Mesenchymal stem cell (in vitro differentiated cells and primary cell): ENCODE results near the gene ATG2B.

Experiments
- DNase-seq: peaks from one replicate; pipeline ENCODE4 v3.0.0-alpha.2; 2013
- H2AFZ ChIP-seq: one replicate; pipeline ENCODE4 v1.6.1; 2013; ENCODE audit warnings: low read depth, mild to moderate bottlenecking, control low read depth, inconsistent platforms, low read length, moderate library complexity
- H2AK5ac ChIP-seq: 2 replicates; pipeline ENCODE4 v1.6.1; 2013; ENCODE audit warnings: low read length, moderate library complexity, mild to moderate bottlenecking, inconsistent platforms; ENCODE audit not compliant: severe bottlenecking
- H2BK120ac ChIP-seq: one replicate; pipeline ENCODE4 v1.6.1; 2013; ENCODE audit warnings: low read depth, mild to moderate bottlenecking, inconsistent platforms, low read length, moderate library complexity
- H2BK12ac ChIP-seq, 2 experiments: one replicate each; pipeline ENCODE4 v1.6.1; 2013; ENCODE audit warnings: inconsistent platforms in 2 of 2, low read length in 2 of 2, mild to moderate bottlenecking in 2 of 2, moderate library complexity in 2 of 2, control low read depth in 1 of 2
- H2BK15ac ChIP-seq: one replicate; pipeline ENCODE4 v1.6.1; 2013; ENCODE audit warnings: mild to moderate bottlenecking, low read depth, inconsistent platforms; ENCODE audit not compliant: poor library complexity, severe bottlenecking
- H2BK5ac ChIP-seq: 2 replicates; pipeline ENCODE4 v1.6.1; 2013; ENCODE audit warnings: low read depth, mild to moderate bottlenecking, low read length, control low read depth, inconsistent platforms; ENCODE audit not compliant: poor library complexity, severe bottlenecking
- H3K14ac ChIP-seq, 2 experiments: one replicate each; pipeline ENCODE4 v1.6.1; 2013; ENCODE audit warnings: inconsistent platforms in 2 of 2, low read length in 2 of 2, control low read depth in 1 of 2, mild to moderate bottlenecking in 1 of 2, moderate library complexity in 1 of 2
- H3K18ac ChIP-seq, 2 experiments: one replicate each; pipeline ENCODE4 v1.6.1; 2013; ENCODE audit warnings: inconsistent platforms in 2 of 2, low read length in 2 of 2, control low read depth in 1 of 2, low read depth in 1 of 2, mild to moderate bottlenecking in 1 of 2
- H3K23ac ChIP-seq, 2 experiments: one replicate each; pipeline ENCODE4 v1.6.1; 2013; ENCODE audit warnings: inconsistent platforms in 2 of 2, low read length in 2 of 2, mild to moderate bottlenecking in 2 of 2, moderate library complexity in 2 of 2, control low read depth in 1 of 2
- H3K27ac ChIP-seq: 2 replicates; pipeline ENCODE4 v1.5.1; 2013; ENCODE audit warnings: mild to moderate bottlenecking, moderate library complexity, low read length, control low read depth, inconsistent platforms; ENCODE audit not compliant: poor library complexity, severe bottlenecking
- H3K27me3 ChIP-seq, 2 experiments: 2 replicates each; pipeline versions ENCODE4 v1.6.1 to v1.7.0; 2013; ENCODE audit warnings: low read length in 2 of 2, mild to moderate bottlenecking in 2 of 2, moderate library complexity in 2 of 2, control low read depth in 1 of 2, inconsistent platforms in 1 of 2; ENCODE audit not compliant: control insufficient read depth in 1 of 2, insufficient read depth in 1 of 2
- H3K36me3 ChIP-seq, 2 experiments: 2 replicates each; pipeline versions ENCODE4 v1.6.1 to v1.7.0; 2013; ENCODE audit warnings: low read length in 2 of 2, control low read depth in 1 of 2, inconsistent platforms in 1 of 2, low read depth in 1 of 2, mild to moderate bottlenecking in 1 of 2; ENCODE audit not compliant: insufficient read depth in 2 of 2, control insufficient read depth in 1 of 2
- H3K4ac ChIP-seq, 2 experiments: one replicate each; pipeline ENCODE4 v1.6.1; 2013; ENCODE audit warnings: inconsistent platforms in 2 of 2, low read length in 2 of 2, mild to moderate bottlenecking in 2 of 2, moderate library complexity in 2 of 2, control low read depth in 1 of 2, low read depth in 1 of 2
- H3K4me1 ChIP-seq: 2 replicates; pipeline ENCODE4 v1.6.1; 2013; ENCODE audit warnings: low read depth, low read length, control low read depth; ENCODE audit not compliant: control insufficient read depth, insufficient read depth
- H3K4me2 ChIP-seq: 2 replicates; pipeline ENCODE4 v1.6.1; 2013; ENCODE audit warnings: low read length, mild to moderate bottlenecking, inconsistent platforms; ENCODE audit not compliant: poor library complexity, severe bottlenecking
- H3K4me3 ChIP-seq, 2 experiments: 2 replicates each; pipeline versions ENCODE4 v1.5.1 to v1.7.0; 2013; ENCODE audit warnings: low read length in 2 of 2, mild to moderate bottlenecking in 2 of 2, control low read depth in 1 of 2, low read depth in 1 of 2; ENCODE audit not compliant: insufficient read depth in 1 of 2
- H3K79me1 ChIP-seq: replicated peaks from 2 replicates; pipeline ENCODE4 v1.6.1; 2013; ENCODE audit warnings: mild to moderate bottlenecking, control low read depth, low read length, inconsistent platforms; ENCODE audit not compliant: poor library complexity, severe bottlenecking
- H3K9ac ChIP-seq: 2 replicates; pipeline ENCODE4 v1.7.0; 2013; ENCODE audit warnings: mild to moderate bottlenecking, low read length, moderate library complexity
- H3K9me3 ChIP-seq: 2 replicates; pipeline ENCODE4 v1.7.0; 2013; ENCODE audit warnings: mild to moderate bottlenecking, low read length; ENCODE audit not compliant: control insufficient read depth
- H4K8ac ChIP-seq: one replicate; pipeline ENCODE4 v1.6.1; 2013; ENCODE audit warnings: inconsistent platforms, mild to moderate bottlenecking, low read length, moderate library complexity
- H4K91ac ChIP-seq: one replicate; pipeline ENCODE4 v1.6.1; 2013; ENCODE audit warnings: mild to moderate bottlenecking, low read length, inconsistent platforms
- WGBS: methylation state at CpG from one replicate; pipeline ENCODE4 v1.1.7; 2013; ENCODE audit warnings: mixed read lengths; 5-methylcytosine and 5-hydroxymethylcytosine counted together

The ATG2B gene

DNA sequence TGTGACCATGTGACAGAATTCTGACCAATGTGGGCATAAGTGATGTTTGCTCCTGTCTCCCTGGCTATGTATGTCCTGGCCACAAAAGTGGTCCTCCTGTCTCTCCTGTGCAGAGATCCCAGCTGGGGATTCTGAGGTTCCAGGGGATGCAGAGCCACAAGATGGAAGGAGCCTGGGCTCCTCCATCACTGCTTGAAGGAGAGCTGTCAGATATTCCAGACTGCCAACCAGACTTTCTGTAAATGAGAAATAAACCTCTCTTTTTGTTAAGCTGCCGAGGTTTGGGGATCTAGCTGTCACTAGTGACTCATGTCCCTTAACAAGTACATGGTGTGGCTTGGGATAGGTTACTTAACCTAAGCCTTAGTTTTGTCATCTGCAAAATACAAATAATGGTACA lies 85.3 kb downstream of the ATG2B start:
- Histone ChIP-seq H3K4me2 (no peak overlapping the region), H3K14ac (peak overlapping the region in 1 of 2 experiments; percentile 46), H3K27ac (no peak overlapping the region), H3K4me1 (peaks cover 20% of the 10 kb centered on the region), H3K9ac (no peak overlapping the region), H3K9me3 (peaks cover 13% of the 10 kb centered on the region), H3K36me3 (peaks cover 3 to 16% of the 10 kb centered on the region in 2 experiments), H2AFZ (no peak overlapping the region), H3K27me3 (no peaks in the 10 kb centered on the region), H4K91ac (no peak overlapping the region), H4K8ac (no peak overlapping the region), H2BK12ac (peak overlapping the region in 1 of 2 experiments; percentile 64), H2AK5ac (peak overlapping the region; percentile 43), H2BK120ac (no peak overlapping the region), H3K18ac (peak overlapping the region in 1 of 2 experiments; percentile 37), H3K4ac (no peak overlapping the region), H2BK5ac (no peak overlapping the region), H3K4me3 (no peak overlapping the region), H3K23ac (peak overlapping the region in 1 of 2 experiments; percentile 14), H3K79me1 (no peaks in the 10 kb centered on the region), H2BK15ac (no peak overlapping the region)
- no peak for DNase-seq
- no CpG with 5 or more reads among the region's 1 CpG for WGBS

DNA sequence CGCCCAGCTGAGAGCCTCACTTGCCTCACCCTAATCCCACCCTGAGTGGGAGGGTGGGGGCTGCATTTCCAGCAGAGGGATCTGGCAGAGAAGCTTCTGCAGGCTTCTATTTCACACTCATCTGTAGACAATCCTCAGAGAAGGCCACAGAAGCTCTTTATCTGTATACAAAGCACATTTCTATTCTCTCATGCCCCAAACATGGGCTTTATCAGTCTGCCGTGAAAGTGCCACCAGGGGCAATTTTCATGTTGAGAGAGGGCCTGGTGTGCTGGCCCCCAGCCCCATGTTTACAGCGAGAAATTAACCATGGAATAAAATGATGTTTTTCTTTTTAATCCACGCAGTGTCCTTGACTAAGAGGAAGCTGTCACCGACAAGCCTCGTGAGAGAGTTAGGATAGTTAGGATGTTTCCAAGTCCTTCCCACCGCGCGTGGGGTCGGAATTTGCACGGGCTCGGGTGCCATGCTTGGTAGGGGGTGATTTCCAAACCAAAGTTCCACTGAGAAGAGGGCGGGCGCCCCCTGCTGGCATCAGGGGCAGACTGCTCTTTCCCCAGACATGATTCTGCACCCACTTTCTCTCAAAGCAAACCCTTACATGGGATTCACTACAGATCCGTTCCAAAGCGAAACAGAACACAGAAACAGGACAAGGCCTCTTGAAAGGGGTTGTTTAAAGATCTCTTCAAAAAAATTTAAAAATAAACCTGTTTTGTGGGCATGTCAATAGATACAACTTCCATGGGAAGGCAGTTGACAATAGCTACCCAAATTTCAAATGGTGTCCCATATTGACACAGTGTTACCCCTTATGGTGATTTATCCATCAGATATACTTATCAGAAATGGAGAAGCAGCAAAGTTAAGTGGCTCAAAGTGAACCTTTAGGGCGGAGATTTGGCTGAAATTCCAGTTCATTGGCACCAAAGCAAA lies 87.7 kb downstream of the ATG2B start:
- Histone ChIP-seq H4K91ac (no peak overlapping the region), H3K79me1 (no peaks in the 10 kb centered on the region), H2AK5ac (peak overlapping the region; percentile 86), H3K36me3 (peaks cover 3 to 5% of the 10 kb centered on the region in 2 experiments), H4K8ac (no peak overlapping the region), H3K27me3 (no peaks in the 10 kb centered on the region), H3K9me3 (peaks cover 22% of the 10 kb centered on the region), H3K23ac (no peak overlapping the region), H3K18ac (peak overlapping the region in 1 of 2 experiments; percentile 42), H3K4ac (peak overlapping the region; percentile 26 to 65), H2AFZ (no peak overlapping the region), H2BK12ac (peak overlapping the region in 1 of 2 experiments; percentile 80), H3K14ac (no peak overlapping the region), H2BK15ac (no peak overlapping the region), H3K4me1 (peaks cover 20% of the 10 kb centered on the region), H3K4me2 (no peak overlapping the region), H3K27ac (peak overlapping the region; percentile 32), H3K4me3 (no peak overlapping the region), H3K9ac (peak overlapping the region; percentile 71), H2BK5ac (peak overlapping the region; percentile 73), H2BK120ac (peak overlapping the region; percentile 21)
- 22% methylated on average over 15 of the region's 17 CpGs for WGBS
- DNase-seq, result peak; percentile 79

DNA sequence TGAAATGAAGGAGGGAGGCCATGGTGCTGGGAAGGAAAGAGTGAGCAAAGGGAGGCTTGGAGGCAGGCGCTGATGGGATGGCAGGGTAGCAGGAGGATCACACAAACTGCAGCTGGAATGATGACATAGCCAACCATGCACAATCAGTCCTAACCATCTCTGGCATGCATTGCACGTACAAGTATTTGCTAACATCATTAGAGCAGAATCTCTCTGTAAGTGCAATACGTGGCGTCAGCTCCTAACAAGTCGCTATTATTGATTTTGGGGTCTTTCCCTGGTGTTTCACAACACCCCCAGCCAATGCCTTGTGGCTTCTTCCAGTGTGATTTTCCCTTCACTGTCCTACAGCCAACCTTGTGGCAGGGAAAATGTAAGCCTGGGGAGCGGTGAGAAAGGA lies 88.6 kb downstream of the ATG2B start:
- H2AK5ac ChIP-seq, result peak overlapping the region; percentile 57
- H3K4me3 ChIP-seq, result no peak overlapping the region
- no peaks in the 10 kb centered on the region for H3K79me1 ChIP-seq
- peaks cover 3 to 5% of the 10 kb centered on the region in 2 experiments for H3K36me3 ChIP-seq
- H3K4ac ChIP-seq, result no peak overlapping the region
- peak overlapping the region in 1 of 2 experiments; percentile 30 for H3K18ac ChIP-seq
- H3K27ac ChIP-seq, result no peak overlapping the region
- no peak overlapping the region for H4K8ac ChIP-seq
- no peak overlapping the region for H3K23ac ChIP-seq
- H3K9me3 ChIP-seq, result peaks cover 22% of the 10 kb centered on the region
- H2BK15ac ChIP-seq, result no peak overlapping the region
- peak overlapping the region; percentile 71 for H3K9ac ChIP-seq
- H3K14ac ChIP-seq, result no peak overlapping the region
- peak overlapping the region; percentile 29 to 33 for H2BK12ac ChIP-seq
- DNase-seq, result peak; percentile 93
- no peak overlapping the region for H2AFZ ChIP-seq
- peaks cover 17% of the 10 kb centered on the region for H3K4me1 ChIP-seq
- no peak overlapping the region for H2BK5ac ChIP-seq
- peak overlapping the region; percentile 21 for H2BK120ac ChIP-seq
- no peak overlapping the region for H4K91ac ChIP-seq
- WGBS, result 65% methylated on average over 6 of the region's 6 CpGs
- H3K27me3 ChIP-seq, result no peaks in the 10 kb centered on the region
- no peak overlapping the region for H3K4me2 ChIP-seq

DNA sequence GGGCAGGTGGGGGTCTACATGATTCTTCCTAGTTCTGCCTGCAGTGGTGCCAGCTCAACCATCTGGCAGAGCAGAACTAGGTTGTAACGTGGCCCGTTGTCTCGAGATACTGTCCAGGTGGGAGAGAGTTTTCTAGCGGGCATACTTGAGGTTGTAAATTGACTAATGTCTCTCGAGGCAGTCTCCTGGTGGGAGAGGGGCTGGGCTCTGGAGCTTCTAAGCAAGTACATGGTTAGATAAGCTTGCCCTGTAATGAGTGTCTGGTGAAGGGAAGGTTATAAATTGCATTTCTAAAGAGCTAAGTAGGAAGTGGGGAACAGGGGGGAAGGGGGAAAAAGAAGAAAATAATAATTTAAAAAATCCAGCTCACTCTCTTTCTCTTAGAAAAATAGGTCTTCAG lies 89.0 kb downstream of the ATG2B start:
- H2BK12ac ChIP-seq, result peak overlapping the region; percentile 75 to 93
- peaks cover 17% of the 10 kb centered on the region for H3K4me1 ChIP-seq
- peak overlapping the region; percentile 52 for H4K8ac ChIP-seq
- H4K91ac ChIP-seq, result peak overlapping the region; percentile 64
- peak overlapping the region; percentile 15 for H2BK15ac ChIP-seq
- no peak overlapping the region for H3K14ac ChIP-seq
- H3K23ac ChIP-seq, result no peak overlapping the region
- 52% methylated on average over 5 of the region's 5 CpGs for WGBS
- H3K27ac ChIP-seq, result no peak overlapping the region
- H3K4me3 ChIP-seq, result no peak overlapping the region
- H2AFZ ChIP-seq, result no peak overlapping the region
- H2BK5ac ChIP-seq, result no peak overlapping the region
- H3K27me3 ChIP-seq, result no peaks in the 10 kb centered on the region
- peak overlapping the region; percentile 9 to 29 for H3K4ac ChIP-seq
- H2AK5ac ChIP-seq, result peak overlapping the region; percentile 66
- H3K18ac ChIP-seq, result peak overlapping the region; percentile 3 to 29
- peak overlapping the region; percentile 71 for H3K9ac ChIP-seq
- peak overlapping the region; percentile 39 for H2BK120ac ChIP-seq
- no peak overlapping the region for H3K4me2 ChIP-seq
- peaks cover 22% of the 10 kb centered on the region for H3K9me3 ChIP-seq
- DNase-seq, result peak; percentile 47
- H3K79me1 ChIP-seq, result no peaks in the 10 kb centered on the region
- peaks cover 3 to 5% of the 10 kb centered on the region in 2 experiments for H3K36me3 ChIP-seq
